GM18870 (cell line): ENCODE data around the gene DNAJC16.

ENCODE experiments used
- ATAC-seq: cut with Tn5 transposase; IDR thresholded peaks from one replicate; pipeline ENCODE4 v1.9.1; 2021; ENCODE audit warnings: moderate library complexity; ENCODE audit not compliant: unreplicated experiment

Gene DNAJC16

DNA sequence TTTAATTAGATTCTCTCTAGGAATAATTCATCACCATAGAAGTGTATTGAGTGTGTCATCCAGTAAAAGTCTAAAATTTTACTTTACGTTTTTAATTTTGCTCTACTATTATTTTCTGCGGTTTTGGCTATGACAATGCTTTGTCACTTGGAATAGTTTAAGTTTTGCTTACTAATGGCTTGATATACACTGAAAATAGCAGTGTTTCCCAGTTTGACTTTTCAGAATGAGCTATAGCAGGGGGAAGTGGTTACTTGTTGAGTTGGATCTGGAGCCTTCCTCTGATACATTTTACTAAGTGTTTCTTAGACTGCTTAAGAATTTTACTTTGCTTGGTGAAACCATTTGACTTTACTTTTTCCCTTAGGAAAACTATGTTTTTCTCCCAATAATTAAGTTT lies 5.0 kb downstream of the DNAJC16 start:
- no peak for ATAC-seq

DNA sequence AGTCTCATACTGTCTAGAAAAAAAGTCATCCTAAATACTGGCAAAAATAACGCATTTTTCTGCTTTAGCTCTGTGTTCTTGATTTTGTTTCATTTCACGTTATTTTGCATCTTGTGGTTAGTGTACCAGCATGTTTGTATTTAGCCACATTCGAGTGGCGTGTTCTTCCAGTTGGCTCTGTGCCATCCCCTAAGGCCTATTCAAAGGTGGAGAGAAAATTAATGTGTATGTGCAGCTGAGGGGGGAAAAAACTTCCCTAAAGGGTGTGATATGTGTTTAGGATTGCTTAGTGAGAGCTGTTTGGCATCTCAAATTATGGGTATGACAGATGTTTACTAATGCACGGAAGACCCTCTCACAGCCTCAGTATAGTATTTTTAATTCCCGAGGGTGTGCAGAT lies 12.1 kb downstream of the DNAJC16 start:
- no peak for ATAC-seq

DNA sequence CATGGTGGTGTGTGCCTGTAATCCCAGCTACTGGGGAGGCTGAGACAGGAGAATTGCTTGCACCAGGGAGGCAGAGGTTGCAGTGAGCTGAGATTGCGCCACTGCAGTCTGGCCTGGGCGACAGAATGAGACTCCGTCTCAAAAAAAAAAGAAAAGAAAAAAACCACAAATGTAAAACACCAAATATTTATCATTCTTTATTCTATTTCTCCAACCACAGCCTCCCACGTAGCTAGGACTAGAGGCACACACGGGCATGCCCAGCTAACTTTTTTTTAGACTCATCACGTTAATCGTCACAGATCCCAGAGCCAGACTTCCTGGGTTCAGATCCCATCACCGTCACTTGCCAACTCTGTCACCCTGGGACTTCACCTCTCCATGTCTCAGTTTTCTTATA lies 13.5 kb downstream of the DNAJC16 start:
- ATAC-seq = no peak

DNA sequence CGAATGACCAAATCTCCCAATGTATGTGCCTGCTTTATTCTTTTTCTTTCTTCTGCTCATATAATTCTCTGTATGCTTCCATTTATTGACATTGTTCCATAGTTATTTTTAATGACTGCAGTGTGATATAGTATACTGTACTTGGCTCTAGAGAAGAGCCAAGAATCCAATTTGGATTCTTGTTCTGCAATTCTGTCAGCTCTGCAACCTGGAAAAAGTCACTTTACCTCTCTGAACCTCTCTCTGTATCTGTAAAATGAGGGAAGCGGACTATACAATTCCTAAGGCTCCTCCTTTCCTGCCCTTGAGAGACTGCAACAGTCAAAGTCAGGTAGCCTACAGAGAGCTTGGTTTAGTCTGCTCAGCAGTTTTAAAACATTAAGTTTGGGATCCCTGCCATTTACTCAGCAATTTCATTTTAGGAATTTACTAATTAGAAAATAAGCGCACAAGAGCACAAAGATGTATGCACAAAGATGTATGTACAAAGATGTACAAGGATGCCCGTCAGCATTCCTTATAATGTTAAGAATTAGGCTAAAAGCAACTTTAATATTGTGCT lies 14.7 kb downstream of the DNAJC16 start:
- no peak for ATAC-seq

DNA sequence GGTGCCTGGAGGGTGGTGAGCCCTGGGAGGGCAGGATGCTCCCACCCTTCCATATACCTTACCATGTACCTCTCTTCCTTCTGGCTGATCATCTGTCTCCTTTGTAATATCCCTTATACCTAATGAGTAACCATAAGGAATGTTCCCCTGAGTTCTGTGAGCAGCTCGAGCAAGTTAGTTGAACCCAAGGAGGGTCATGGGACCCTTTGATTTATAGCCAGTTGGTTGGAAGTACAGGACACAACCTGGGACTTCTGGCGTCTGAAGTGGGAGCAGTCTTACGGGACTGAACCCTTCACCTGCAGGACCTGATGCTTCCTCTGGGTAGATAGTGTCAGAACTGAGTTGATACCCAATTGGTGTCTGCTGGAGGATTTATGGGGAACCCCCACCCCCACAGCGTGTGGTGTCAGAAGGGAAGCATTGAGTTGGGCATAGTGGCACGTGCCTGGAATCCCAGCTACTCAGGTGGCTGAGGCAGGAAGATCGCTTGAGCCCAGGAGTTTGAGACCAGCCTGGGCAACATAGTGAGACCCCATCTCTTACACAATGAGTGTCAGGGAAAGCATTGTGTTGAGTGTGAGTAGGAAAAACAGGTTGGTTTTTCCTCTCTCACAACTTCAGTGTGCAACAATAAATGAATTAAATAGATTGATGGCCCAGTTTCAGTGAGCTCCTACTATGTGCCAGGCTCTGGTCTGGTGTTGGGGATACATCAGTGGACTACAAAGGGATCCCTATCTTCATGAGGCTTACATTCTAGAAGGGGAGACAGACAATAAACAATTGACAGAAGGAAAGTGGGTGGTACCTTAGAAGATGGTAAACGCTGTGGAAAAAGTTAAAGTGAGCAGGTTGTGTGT lies 16.0 kb downstream of the DNAJC16 start:
- ATAC-seq = no peak

DNA sequence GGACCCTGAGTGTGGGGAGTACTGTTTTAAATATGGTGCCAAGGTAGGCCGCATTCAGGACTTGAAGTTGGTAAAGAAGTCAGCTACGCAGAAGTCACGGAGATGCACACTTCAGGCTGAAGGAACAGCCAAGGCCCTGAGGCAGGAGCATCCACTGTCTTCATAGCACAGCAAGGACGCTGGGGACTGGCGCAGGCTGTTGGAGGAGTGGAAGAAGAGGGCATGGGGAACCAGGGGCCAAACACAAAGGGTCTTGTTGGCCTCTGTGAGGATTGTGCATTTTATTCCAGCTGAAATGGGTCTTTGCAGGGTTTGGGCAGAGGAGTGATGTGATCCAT lies 16.6 kb downstream of the DNAJC16 start:
- no peak for ATAC-seq

DNA sequence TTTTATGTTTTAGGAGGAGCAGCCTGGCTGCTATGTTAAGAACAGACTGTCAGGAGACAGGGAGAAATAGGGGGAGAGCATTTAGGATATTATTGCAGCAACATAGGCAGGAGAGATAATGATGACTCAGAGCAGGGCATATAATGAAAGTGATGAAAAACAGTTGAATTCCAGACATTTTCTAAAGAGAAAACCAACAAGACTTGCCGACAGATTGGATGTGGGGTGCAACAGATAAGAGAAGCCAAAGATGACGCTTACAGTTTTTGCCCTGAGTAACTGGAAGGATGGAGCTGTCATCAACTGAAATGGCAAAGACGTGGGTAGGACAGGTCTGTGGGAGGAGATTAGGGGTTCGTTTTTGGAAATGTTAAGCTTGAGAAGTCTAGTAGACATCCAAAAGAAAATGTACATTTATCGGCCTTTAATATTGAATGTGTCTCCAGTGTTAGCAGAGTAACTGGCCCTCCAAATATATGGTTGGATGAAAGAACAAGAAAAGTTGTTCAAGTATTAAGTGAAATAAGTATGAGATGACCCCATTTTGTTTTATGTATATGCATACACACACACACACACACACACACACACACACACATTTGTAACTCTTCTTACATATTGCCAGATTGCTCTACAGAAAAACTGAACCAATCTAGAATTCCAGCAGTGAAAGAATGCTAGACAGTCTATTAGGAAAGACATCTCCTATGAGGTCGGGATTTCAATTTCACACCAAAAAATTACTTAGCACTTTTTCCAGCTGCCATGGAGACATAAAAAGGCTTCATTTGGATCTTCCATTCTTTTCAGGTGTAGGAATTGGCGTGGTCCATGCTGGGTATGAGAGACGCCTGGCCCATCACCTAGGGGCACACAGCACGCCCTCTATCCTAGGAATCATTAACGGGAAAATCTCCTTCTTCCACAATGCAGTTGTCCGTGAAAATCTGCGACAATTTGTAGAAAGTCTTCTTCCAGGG lies 17.2 kb downstream of the DNAJC16 start:
- no peak for ATAC-seq

DNA sequence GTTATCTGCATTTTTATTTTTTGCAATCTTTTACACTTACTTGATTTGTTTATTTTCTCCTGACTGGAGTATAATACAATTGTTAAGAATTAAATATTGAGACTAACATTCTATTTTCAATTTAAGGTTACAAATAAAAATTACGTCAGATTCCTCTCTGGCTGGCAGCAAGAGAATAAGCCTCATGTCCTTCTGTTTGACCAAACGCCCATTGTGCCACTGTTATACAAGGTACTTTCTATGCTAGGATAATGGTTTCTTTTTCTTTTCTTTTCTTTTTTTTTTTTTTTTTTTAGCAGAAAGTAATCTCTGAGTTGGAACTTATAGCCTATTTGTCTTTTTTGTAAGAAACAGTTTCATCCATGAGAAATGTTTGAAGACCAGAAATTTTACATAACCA lies 20.0 kb downstream of the DNAJC16 start:
- no peak for ATAC-seq

DNA sequence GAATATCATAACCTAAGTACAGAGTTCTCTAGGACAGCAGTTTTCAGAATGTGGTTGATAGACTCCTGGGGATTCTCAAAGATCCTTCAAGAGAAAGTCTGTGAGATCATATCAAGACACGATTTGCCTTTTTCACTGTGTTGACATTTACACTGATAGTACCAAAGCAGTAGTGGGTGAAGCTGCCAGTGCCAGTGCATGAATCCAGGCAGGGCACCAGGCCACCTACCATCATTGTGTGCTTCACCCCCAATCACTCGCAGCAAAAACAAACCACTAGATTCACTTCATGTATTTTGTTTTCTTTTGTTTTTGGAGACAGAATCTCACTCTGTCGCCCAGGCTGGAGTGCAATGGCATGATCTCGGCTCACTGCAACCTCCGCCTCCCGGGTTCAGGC lies 23.9 kb downstream of the DNAJC16 start:
- no peak for ATAC-seq

DNA sequence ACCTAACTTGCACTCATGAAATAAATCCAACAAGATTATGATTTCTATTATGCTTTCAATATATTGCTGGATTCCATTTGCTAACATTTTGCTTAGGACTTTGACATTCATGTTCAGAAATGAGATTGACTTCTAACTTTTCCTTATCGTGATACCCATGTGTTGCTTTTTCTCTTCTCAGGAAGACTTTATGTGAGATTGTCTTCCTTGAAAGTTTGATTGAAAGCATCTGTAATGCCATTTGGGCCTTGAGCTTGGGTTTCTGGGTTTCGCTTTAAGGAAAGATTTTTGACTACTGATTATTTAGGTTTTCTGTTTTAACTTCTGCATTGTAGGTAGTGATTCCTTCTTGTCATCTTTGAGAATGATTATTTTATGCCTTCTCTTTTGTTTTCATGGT lies 30.4 kb downstream of the DNAJC16 start:
- ATAC-seq = no peak

DNA sequence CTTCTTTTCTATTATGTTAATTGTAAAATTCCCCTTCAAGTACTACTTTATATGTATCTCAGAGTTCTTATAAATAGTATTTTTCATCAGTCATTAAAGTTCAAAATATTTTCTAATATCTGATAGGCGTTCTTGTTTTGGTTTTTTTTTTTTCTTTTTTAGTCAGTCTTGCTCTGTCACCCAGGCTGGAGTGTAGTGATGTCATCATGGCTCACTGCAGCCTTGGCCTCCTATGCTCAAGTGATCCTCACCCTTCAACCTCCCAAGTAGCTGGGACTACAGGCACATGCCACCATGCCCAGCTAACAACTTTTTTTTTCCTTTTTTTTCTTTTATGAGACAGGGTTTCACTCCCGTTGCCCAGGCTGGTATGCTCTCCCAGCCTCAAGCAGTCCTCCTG lies 30.9 kb downstream of the DNAJC16 start:
- no peak for ATAC-seq

DNA sequence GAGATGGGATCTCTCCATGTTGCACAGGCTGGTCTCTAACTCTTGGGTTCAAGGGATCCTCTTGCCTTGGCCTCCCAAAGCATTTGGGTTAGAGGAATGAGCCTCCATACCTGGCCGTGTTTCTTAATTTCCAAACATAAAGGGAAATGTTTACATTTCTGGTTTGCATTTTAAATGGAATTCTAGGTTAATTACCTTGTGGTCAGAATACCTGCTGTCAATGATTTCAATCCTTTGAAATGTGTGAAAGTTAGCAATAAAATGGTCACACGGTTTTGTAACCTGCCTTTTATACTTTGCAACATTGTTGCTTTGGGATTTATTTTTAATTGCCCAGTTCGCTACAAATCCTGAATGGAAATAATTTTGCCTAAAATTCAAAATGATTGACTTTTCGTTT lies 31.9 kb downstream of the DNAJC16 start:
- ATAC-seq = no peak

DNA sequence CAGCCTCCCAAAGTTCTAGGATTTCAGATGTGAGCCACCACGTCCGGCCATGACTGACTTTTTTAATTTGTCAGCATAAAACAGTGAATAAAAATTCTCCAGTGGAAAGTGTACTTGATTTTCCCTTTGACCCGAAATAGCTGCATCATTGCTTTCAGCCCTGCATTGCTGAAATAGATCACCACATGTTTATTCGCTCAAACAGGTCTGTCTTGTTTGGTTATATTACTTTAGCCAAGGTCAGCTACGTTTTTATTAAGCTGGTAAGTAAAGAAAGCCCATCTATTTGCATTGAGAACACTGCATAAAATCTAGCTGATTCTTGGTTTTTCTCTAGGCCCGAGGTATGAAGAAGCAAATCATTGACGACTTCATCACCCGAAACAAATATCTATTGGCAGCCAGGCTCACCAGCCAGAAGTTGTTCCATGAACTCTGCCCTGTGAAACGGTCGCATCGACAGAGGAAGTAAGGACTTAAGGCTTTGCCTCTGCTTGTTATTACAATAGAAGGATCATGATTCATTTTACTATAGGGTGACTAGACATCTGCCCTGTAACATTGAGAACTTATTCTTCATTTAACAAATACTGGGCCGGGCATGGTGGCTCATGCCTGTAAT lies 32.7 kb downstream of the DNAJC16 start:
- no peak for ATAC-seq

DNA sequence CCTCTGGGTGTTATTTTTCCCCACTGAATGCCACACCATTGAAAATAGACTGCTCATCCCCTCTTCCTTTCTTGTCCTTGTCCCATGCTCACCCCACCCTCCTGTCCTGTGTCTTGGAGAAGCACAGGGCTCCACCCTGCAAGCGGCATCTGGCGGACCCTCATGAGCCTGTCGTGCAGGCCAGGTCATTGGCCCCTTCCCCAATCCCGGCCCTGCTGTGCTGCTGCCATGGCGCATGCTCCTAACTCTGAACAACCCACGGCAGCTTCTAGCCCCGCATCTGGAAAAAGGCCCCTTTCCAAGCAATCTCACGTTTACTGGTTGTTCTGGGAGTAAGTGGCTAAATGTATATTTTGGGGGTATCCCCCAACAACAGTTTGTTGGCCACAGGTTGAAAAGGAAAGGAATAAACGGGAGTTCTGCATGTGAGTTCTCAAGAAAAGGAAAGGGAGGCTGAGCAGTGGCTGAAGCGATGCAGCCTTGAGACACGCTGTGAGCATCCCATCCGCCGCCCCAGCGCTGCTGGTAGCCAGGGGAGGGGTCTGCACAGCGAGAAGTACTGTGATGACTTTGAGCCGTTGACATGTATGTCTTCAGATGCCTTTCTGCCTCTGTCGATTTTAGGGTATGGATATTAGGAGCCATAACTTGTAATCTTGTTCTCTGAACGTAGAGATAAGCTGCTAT lies 41.9 kb downstream of the DNAJC16 start:
- ATAC-seq = no peak

DNA sequence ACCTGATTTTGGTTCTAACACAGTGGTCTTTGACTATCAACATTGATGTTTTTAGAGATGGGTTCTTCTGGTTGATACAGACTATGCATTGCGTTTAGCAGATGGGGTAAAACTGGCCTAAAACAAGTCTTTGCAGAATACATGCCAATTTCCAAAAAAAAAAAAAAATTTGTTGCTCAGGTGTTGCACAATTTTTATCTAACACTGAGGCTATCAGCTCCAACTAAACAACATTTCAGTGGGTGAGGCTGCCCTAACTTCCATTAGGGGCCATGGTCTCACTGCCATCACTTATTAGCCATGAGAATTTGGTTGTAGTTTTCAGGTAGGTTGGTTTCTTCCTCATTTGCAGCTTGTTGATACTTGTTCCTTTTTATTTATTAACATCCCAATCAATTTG lies 44.2 kb downstream of the DNAJC16 start:
- ATAC-seq = no peak

DNA sequence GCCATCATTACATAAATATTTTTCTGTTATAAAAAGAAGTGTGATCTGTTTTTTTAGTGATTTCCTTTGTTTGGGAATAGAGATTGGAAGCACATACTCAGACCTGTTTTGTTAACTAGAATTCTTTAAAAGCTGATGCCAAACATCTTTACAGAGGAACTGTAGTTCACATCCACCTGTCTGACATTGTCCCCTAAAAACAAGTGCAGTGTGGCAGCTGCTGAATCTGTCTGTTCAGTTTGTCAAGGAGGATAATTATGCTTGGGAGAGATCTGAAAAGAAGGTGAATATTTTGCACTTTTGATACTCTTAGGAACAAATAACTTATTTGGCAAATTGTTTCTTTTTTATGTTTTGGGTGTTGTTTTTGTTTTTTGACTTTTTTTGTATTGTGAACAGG lies 44.6 kb downstream of the DNAJC16 start:
- no peak for ATAC-seq

DNA sequence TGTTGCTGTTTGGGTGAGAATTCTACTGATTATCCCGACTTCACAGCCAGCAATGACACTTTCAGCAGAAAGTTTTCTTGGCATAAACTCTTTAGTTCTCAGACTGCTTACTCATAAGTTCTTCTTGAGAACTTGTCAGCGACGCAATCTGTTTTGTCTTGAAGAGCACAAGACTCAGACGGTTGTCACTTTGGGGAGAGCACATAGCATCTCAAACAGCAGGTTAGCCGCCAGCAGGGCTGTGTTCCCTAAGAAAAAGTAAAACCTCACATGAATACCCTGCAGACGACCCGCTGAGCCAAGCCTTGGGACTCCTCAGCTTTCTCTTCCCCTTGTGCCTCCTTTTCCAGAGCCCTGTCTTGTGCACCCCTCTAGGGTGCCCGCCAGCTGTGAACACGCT lies 46.8 kb downstream of the DNAJC16 start:
- no peak for ATAC-seq

DNA sequence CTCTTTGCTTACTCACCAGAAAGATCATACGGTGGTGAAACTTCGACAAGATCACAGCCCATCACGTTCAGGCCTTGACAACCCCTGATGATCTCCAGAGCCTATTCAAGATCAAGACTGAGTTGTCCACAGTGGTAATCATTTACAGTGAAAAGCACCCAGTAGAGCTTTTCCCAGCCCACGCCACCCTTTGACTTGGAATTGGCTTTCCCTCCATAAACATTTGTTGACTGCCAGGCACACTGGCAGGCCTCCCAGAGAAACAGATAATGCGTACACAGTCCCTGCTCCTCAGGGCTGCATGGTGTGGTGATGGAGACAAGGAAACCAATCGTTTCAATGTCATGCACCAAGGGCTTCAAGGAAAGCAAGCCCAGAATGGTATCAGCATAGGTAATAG lies 48.1 kb downstream of the DNAJC16 start:
- no peak for ATAC-seq

DNA sequence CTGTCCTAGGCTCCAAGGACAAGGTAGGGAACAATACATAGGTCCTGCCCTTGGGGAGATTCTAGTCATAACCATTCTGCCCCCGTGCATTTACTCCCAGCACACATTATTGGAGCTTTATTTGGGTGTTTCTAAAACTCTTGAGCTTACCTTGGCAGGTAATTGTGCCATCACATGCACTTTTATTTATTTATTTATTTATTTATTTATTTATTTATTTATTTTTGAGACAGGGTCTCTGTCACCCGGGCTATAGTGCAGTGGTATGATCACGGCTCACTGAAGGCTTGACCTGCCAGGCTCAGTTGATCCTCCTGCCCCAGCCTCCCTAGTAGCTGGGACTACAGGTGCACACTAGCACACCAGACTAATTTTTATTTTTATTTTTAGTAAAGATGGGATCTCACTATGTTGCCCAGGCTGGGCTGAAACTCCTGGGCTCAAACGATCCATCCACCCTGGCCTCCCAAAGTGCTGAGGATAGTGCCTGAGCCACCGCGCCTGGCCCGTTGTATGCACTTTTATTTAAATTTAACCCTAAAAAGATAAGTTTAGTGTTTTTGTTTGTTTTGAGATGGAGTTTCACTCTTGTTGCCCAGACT lies 49.0 kb downstream of the DNAJC16 start:
- no peak for ATAC-seq

DNA sequence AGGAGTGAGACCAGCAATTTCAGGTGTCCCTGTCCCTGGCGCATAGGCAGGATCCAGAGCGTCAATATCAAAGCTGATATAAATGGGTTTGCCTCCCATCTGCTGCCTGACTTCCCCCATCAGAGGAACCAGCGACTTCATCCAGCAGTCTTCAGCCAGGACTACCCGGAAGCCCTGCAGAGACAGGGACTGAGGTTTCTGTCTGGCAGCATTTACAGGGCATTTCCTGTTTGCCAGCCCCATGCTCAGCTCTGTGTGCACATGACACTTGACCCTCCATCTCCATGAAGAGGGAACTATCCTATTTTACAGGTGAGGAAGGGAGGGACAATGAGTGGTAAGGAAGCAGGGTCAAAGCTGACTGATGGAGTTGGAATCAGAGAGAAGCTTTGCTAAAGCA lies 51.0 kb downstream of the DNAJC16 start:
- ATAC-seq = no peak
